Measurements from ENCODE around the gene XPNPEP1. TPM values are rescaled to one million over a fixed set of nuclear protein-coding genes. Genes with fewer than 3 reads are reported as not detected.

XPNPEP1 gene
- total RNA-seq, 1 experiment from 2014 or later = 71.3 TPM

- no peak overlapping the region for H3K56ac ChIP-seq (ENCODE audit: insufficient read length, low read depth, low read length)
- no peaks in the 10 kb centered on the region; the same call in 1 of the 2 replicates for H3K27me3 ChIP-seq (ENCODE audit: insufficient read depth, low read length)
- H2BK120ac ChIP-seq (ENCODE audit: low read depth, low read length, poor library complexity, severe bottlenecking) = no peak overlapping the region
- no peak overlapping the region for H2BK12ac ChIP-seq (ENCODE audit: insufficient read length, low read depth, low read length)
- no peak for TF ChIP-seq CTCF (conservative IDR thresholded peaks at IDR 0.05)
- H4K5ac ChIP-seq (ENCODE audit: insufficient read length, low read depth, low read length) = no peak overlapping the region
- H3K18ac ChIP-seq (ENCODE audit: insufficient read length, low read depth, low read length) = no peak overlapping the region
- 0 out of 2 replicates have a peak, but pooled peaks cover 1% of the 10 kb centered on the region for H3K79me2 ChIP-seq (ENCODE audit: insufficient read depth, low read length)
- no CpG with 5 or more reads among the region's 3 CpGs for WGBS (ENCODE audit: extremely low coverage, insufficient read length, low lambda C conversion rate)
- no peaks in the 10 kb centered on the region for H3K9me3 ChIP-seq (ENCODE audit: control insufficient read depth, low read depth, low read length)
- no peak overlapping the region for H3K23ac ChIP-seq (ENCODE audit: insufficient read length, low read depth, low read length)
- Mint-ChIP-seq H3K4me1 (peaks cover 30 to 33% of the 10 kb centered on the region in 2 experiments), H3K36me3 (ENCODE audit: insufficient read depth in 1 of 3, low read depth in 3 of 3) (peaks cover 3 to 25% (median 15%) of the 10 kb centered on the region in 3 experiments), H3K27me3 (ENCODE audit: low read depth) (no peaks in the 10 kb centered on the region), H3K27ac (no peak overlapping the region), H3K4me3 (no peak overlapping the region), H3K9me3 (no peaks in the 10 kb centered on the region)
- no peak overlapping the region for H2BK5ac ChIP-seq (ENCODE audit: insufficient read length, low read length)
- no peaks in the 10 kb centered on the region; the same call in 1 of the 2 replicates for H3K4me1 ChIP-seq (ENCODE audit: insufficient read depth, low read length)
- no peak overlapping the region for H3K9ac ChIP-seq (ENCODE audit: extremely low read depth, insufficient read length, low read length)
- no peak overlapping the region for H3K27ac ChIP-seq (ENCODE audit: insufficient read length, low read depth, low read length)
- H2AK5ac ChIP-seq (ENCODE audit: insufficient read length, low read length) = no peak overlapping the region
- H3K79me1 ChIP-seq (ENCODE audit: insufficient read depth, low read depth, low read length, poor library complexity, severe bottlenecking) = no peaks in the 10 kb centered on the region
- no peak overlapping the region for H2BK15ac ChIP-seq (ENCODE audit: low read depth, low read length)
- no peaks in the 10 kb centered on the region for H4K20me1 ChIP-seq (ENCODE audit: control insufficient read depth, insufficient read depth, insufficient read length)
- no peak overlapping the region for H3K4ac ChIP-seq (ENCODE audit: low read depth, low read length)
- no peak overlapping the region for H3K4me2 ChIP-seq (ENCODE audit: insufficient read depth, insufficient read length, low read length)
- no peak overlapping the region for H3K14ac ChIP-seq (ENCODE audit: insufficient read depth, low read length)
- H2AFZ ChIP-seq (ENCODE audit: low read length) = no peak overlapping the region
- no peak overlapping the region for H3T11ph ChIP-seq (ENCODE audit: low read length)
- H2BK20ac ChIP-seq (ENCODE audit: low read depth, low read length, poor library complexity, severe bottlenecking) = no peak overlapping the region
- H4K8ac ChIP-seq (replicated peaks; ENCODE audit: insufficient read length, low read depth, low read length) = no peak overlapping the region
- DNase-seq = no peak
- no peak overlapping the region for H4K91ac ChIP-seq (ENCODE audit: insufficient read length, low read depth, low read length)
- no peaks in the 10 kb centered on the region for H3K23me2 ChIP-seq (ENCODE audit: insufficient read length, low read depth, low read length, poor library complexity, severe bottlenecking)
Measured at GRCh38 chr10:109911903-109912302, 11.4 kb downstream of the XPNPEP1 start.

Data from H9 (cell line).